Dendritic cell treated with granulocyte-macrophage colony-stimulating factor and Interleukin-4, amounts not matched to agents 40 ng/mL and 50 ng/mL, for 4 days (primary cell): Measurements from ENCODE around the gene GSK3B.
A peak's percentile ranks its signal among the peaks of the same experiment; 100 is the strongest.
"Not testable (repeated sequence)": the region's sequence is repeated elsewhere in the genome, so short reads cannot be mapped to it uniquely, and the experiment has no call there.

ENCODE experiments used
- H3K27ac Mint-ChIP-seq: one replicate; pipeline ENCODE4 v1.8.0; 2022; ENCODE audit warnings: mild to moderate bottlenecking, mixed read lengths
- H3K27me3 Mint-ChIP-seq: one replicate; pipeline ENCODE4 v1.8.0; 2022; ENCODE audit warnings: mild to moderate bottlenecking, mixed read lengths
- H3K36me3 Mint-ChIP-seq: one replicate; pipeline ENCODE4 v1.8.0; 2022; ENCODE audit warnings: low read depth, mixed read lengths
- H3K4me1 Mint-ChIP-seq: one replicate; pipeline ENCODE4 v1.8.0; 2022; ENCODE audit warnings: low read depth, mixed read lengths
- H3K4me3 Mint-ChIP-seq: one replicate; pipeline ENCODE4 v1.8.0; 2022; ENCODE audit warnings: mild to moderate bottlenecking, moderate library complexity, mixed read lengths
- H3K9me3 Mint-ChIP-seq: one replicate; pipeline ENCODE4 v1.8.0; 2022; ENCODE audit warnings: mixed read lengths
- intact Hi-C: fragments of 100-400 bp; cut with micrococcal nuclease; formaldehyde crosslinking; loops from one replicate; pipeline ENCODE4 v1.15.0; 2022

Gene GSK3B

DNA sequence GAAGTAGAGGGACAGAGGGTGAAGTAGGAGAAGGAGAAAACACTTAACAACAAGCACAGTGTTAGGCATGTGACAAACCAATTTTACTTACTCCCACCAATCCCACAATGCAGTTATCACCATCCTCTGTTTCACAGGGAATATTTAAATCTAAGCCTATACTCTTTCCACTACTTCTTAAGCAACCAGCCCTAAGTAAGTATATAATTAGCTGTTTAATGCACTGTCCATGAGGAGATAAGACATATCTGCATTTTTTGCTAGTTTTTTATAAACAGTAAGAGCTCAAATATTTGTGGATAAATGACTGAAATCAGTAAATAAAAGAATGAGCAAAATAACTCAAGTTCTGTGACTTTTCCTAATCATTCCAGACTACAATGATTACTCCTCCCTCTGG lies 62.7 kb downstream of the GSK3B start:
- Mint-ChIP-seq H3K4me3 (no peak overlapping the region), H3K27me3 (no peaks in the 10 kb centered on the region), H3K27ac (no peak overlapping the region), H3K36me3 (peaks cover 13% of the 10 kb centered on the region), H3K4me1 (peaks cover 38% of the 10 kb centered on the region), H3K9me3 (peaks cover 19% of the 10 kb centered on the region)
- intact Hi-C loops = loop anchor here (10.0 kb wide), 1 partner anchor 63 kb away; the partner anchor contains the start of gene GSK3B

- H3K9me3 Mint-ChIP-seq = peaks cover 19% of the 10 kb centered on the region
- H3K36me3 Mint-ChIP-seq = peaks cover 11% of the 10 kb centered on the region
- intact Hi-C loops = loop anchor here (10.0 kb wide), 1 partner anchor 65 kb away; the partner anchor contains the start of gene GSK3B
- peaks cover 54% of the 10 kb centered on the region for H3K4me1 Mint-ChIP-seq
- H3K27ac Mint-ChIP-seq = no peak overlapping the region
- no peaks in the 10 kb centered on the region for H3K27me3 Mint-ChIP-seq
- no peak overlapping the region for H3K4me3 Mint-ChIP-seq
Measured at GRCh38 chr3:120029749-120030148, 64.5 kb downstream of the GSK3B start.

DNA sequence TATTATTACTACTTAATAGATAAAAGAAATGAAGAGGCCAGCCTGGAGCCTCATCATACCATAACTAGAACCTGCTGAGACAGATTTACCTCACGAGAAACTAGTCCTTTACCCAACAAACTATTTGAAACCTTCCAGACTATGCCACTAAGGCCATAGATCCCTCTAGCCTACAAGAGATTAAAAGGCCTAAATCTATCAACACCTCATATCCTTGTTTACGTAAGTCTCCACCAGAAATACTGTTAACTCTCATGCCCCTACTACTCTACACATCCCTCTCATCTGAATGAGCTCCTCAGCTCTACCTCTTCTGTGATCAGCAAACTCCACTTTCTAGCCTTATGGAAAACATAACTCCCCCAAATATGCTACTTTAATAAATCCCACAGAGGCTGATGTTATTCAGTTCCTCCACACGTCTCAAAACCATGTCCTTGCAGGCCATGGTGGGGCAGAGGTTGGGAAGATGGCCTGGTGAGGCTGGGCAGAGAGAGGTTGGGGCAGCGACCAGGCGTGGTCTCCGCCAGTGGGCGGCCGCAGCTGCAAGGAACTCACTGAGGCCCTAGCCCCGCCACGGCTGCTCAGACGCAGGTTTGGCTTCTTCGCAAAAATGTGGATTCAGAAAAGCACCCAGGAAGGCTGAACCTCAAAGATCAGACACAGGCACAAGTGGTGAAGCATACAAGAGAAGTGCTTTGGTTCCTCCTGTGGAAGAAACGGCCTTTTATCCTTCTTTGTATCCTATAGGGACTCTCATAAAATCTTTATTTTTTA lies 65.8 kb downstream of the GSK3B start:
- Mint-ChIP-seq H3K4me1 (peaks cover 49% of the 10 kb centered on the region), H3K9me3 (peaks cover 9% of the 10 kb centered on the region), H3K27ac (no peak overlapping the region), H3K4me3 (no peak overlapping the region), H3K27me3 (no peaks in the 10 kb centered on the region), H3K36me3 (peaks cover 2% of the 10 kb centered on the region)
- intact Hi-C loops = no loop called here

DNA sequence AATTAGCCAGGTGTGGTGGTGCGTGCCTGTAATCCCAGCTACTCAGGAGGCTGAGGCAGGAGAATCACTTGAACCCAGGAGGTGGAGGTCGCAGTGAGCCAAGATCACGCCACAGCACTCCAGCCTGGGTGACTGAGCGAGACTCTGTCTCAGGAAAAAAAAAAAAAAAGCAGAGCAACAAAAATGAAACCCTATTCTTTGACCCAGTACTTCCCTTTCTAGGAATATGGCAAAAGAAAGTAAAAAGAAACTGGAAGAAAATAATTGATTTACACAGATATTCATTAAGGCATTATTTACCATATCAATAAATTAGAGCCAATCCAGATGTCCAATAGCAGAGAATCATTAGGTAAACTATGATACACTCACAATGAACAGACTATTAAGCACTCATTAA lies 67.0 kb downstream of the GSK3B start:
- H3K9me3 Mint-ChIP-seq = no peaks in the 10 kb centered on the region
- H3K4me1 Mint-ChIP-seq = peaks cover 55% of the 10 kb centered on the region
- H3K4me3 Mint-ChIP-seq = no peak overlapping the region
- H3K27ac Mint-ChIP-seq = no peak overlapping the region
- H3K36me3 Mint-ChIP-seq = no peaks in the 10 kb centered on the region
- intact Hi-C loops = no loop called here
- H3K27me3 Mint-ChIP-seq = no peaks in the 10 kb centered on the region

GRCh38 chr3:120025520-120025919 lies 68.7 kb downstream of the GSK3B start:
- Mint-ChIP-seq H3K4me3 (no peak overlapping the region), H3K36me3 (no peaks in the 10 kb centered on the region), H3K9me3 (no peaks in the 10 kb centered on the region), H3K4me1 (peaks cover 62% of the 10 kb centered on the region), H3K27me3 (no peaks in the 10 kb centered on the region), H3K27ac (no peak overlapping the region)
- intact Hi-C loops = no loop called here

DNA sequence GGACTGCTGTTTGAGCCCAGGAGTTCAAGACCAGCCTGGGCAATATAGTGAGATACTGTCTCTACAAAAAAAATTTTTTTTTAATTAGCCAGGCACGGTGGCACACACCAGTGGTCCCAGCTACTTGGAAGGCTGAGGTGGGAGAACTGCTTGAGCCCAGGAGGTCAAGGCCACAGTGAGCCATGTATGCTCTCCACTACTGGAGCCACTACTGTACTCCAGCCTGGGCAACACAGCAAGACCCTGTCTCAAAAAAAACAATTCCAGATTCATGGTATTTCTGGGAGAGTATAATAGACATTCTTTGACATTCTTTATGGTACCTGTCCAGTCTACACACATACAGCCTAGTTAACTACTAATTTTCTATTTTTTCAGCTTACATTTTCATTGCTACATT lies 70.1 kb downstream of the GSK3B start:
- H3K4me1 Mint-ChIP-seq = peaks cover 60% of the 10 kb centered on the region
- no peaks in the 10 kb centered on the region for H3K27me3 Mint-ChIP-seq
- intact Hi-C loops = no loop called here
- H3K27ac Mint-ChIP-seq = no peak overlapping the region
- no peak overlapping the region for H3K4me3 Mint-ChIP-seq
- no peaks in the 10 kb centered on the region for H3K36me3 Mint-ChIP-seq
- no peaks in the 10 kb centered on the region for H3K9me3 Mint-ChIP-seq

GRCh38 chr3:120022729-120023128 lies 71.5 kb downstream of the GSK3B start:
- no peaks in the 10 kb centered on the region for H3K9me3 Mint-ChIP-seq
- intact Hi-C loops = no loop called here
- H3K27me3 Mint-ChIP-seq = no peaks in the 10 kb centered on the region
- H3K4me3 Mint-ChIP-seq = no peak overlapping the region
- H3K36me3 Mint-ChIP-seq = no peaks in the 10 kb centered on the region
- peaks cover 60% of the 10 kb centered on the region for H3K4me1 Mint-ChIP-seq
- no peak overlapping the region for H3K27ac Mint-ChIP-seq

DNA sequence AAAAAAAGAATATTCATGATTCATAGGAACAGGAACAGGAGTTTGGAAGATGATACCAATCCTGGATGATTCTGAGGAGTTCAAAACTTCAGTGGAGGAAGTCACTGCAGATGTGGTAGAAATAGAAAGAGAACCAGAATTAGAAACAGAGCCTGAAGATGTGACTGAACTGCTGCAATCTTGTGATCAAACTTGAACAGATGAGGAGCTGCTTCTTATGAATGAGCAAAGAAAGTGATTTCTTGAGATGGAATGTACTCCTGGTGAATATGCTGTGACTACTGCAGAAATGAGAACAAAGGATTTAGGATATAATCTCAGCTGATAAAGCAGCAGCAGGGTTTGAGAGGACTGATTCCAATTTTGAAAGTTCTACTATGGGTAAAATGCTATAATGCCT lies 72.7 kb downstream of the GSK3B start:
- Mint-ChIP-seq H3K27ac (peak overlapping the region; percentile 27), H3K36me3 (no peaks in the 10 kb centered on the region), H3K4me1 (peaks cover 57% of the 10 kb centered on the region), H3K9me3 (no peaks in the 10 kb centered on the region), H3K27me3 (no peaks in the 10 kb centered on the region), H3K4me3 (no peak overlapping the region)
- intact Hi-C loops = no loop called here

DNA sequence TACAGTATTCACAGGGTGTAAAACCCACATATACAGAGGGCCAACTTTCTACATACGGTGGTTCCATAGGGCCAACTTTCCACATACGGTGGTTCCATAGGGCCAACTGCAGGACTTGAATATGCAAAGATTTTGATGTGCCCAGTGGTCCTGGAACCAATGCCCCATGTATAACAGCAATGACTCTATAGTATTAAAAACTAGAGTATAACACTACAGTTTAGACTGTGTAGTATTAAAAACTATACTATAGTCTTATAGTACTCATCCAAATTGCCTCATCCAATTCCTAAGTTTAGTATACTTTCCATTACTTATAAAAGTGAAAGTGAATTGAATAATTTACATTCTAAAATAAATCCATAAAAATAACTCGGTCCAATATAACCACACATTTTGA lies 75.9 kb downstream of the GSK3B start:
- intact Hi-C loops = no loop called here
- no peak overlapping the region for H3K4me3 Mint-ChIP-seq
- no peaks in the 10 kb centered on the region for H3K27me3 Mint-ChIP-seq
- no peaks in the 10 kb centered on the region for H3K9me3 Mint-ChIP-seq
- peaks cover 36% of the 10 kb centered on the region for H3K4me1 Mint-ChIP-seq
- no peak overlapping the region for H3K27ac Mint-ChIP-seq
- H3K36me3 Mint-ChIP-seq = no peaks in the 10 kb centered on the region

DNA sequence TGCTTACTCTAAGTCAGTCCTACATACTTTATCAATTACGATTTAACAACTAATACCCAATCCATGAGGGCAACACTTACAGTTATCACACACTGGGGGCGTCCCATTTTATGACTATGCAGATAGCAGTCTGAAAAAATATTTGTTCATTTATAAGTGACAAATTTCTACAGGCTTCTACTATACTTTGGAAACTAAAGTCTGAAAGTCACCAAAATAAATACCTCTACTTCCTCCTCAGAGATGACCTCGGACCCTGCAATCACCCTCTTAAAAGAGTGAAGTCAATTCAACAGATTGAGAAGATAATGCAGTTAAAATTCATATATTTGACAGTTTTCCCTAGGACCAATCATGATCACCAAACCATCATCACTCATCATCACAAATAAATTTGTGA lies 76.6 kb downstream of the GSK3B start:
- Mint-ChIP-seq H3K4me1 (peaks cover 35% of the 10 kb centered on the region), H3K36me3 (no peaks in the 10 kb centered on the region), H3K27me3 (no peaks in the 10 kb centered on the region), H3K27ac (no peak overlapping the region), H3K4me3 (no peak overlapping the region), H3K9me3 (no peaks in the 10 kb centered on the region)
- intact Hi-C loops = no loop called here

DNA sequence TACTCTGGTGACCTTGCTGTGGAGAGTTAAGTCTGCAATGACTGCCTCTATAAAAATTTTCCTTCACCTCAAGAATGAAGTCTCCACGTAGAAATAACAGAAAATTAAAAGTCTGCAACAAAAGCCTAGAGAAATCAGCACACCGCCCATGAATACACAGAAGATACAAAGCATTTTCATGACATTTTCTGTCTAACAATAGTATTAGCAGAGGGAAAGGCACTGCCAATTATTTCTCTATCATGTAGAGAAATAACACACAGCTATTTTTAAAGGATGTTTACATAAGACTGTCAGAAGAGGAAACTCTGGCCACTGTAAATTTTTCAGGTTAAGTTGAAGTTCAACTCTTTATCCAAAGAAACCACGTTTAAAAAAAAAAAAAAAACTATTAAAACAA lies 80.8 kb downstream of the GSK3B start:
- no peaks in the 10 kb centered on the region for H3K36me3 Mint-ChIP-seq
- no peak overlapping the region for H3K27ac Mint-ChIP-seq
- no peaks in the 10 kb centered on the region for H3K9me3 Mint-ChIP-seq
- H3K4me1 Mint-ChIP-seq = peaks cover 11% of the 10 kb centered on the region
- intact Hi-C loops = no loop called here
- H3K4me3 Mint-ChIP-seq = no peak overlapping the region
- no peaks in the 10 kb centered on the region for H3K27me3 Mint-ChIP-seq

- H3K36me3 Mint-ChIP-seq, H3K27ac Mint-ChIP-seq, intact Hi-C loops, H3K27me3 Mint-ChIP-seq, H3K4me3 Mint-ChIP-seq: not testable (repeated sequence)
- peaks cover 27% of the 10 kb centered on the region for H3K9me3 Mint-ChIP-seq
- H3K4me1 Mint-ChIP-seq = peaks cover 40% of the 10 kb centered on the region
Measured at GRCh38 chr3:120005741-120006140, 88.5 kb downstream of the GSK3B start.

- H3K27me3 Mint-ChIP-seq, H3K4me3 Mint-ChIP-seq, H3K27ac Mint-ChIP-seq, intact Hi-C loops: not testable (repeated sequence)
- peaks cover 46% of the 10 kb centered on the region for H3K4me1 Mint-ChIP-seq
- peaks cover 25% of the 10 kb centered on the region for H3K36me3 Mint-ChIP-seq
- H3K9me3 Mint-ChIP-seq = peaks cover 27% of the 10 kb centered on the region
Measured at GRCh38 chr3:120004008-120004498, 90.2 kb downstream of the GSK3B start.

DNA sequence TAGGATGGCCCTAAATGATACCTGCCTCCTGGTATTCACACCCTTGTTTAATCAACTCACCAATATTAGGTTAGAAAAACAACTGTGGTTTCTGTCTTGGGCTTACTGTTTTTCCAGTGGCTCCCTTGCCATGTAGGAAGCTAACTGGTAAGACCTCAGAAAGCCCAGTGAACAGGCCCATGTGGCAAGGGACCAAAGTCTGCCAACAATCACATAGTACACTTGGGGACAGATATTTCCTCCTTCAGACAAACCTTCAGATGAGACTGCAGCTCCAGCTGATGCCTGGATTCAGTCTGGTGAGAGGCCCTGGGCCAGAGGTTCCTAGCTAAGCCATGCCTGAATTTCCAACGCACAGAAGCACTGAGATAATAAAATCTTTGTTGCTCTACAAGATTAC lies 96.1 kb downstream of the GSK3B start:
- H3K36me3 Mint-ChIP-seq = peaks cover 36% of the 10 kb centered on the region
- intact Hi-C loops = no loop called here
- peaks cover 16% of the 10 kb centered on the region for H3K4me1 Mint-ChIP-seq
- H3K4me3 Mint-ChIP-seq = no peak overlapping the region
- H3K27me3 Mint-ChIP-seq = no peaks in the 10 kb centered on the region
- peaks cover 9% of the 10 kb centered on the region for H3K9me3 Mint-ChIP-seq
- H3K27ac Mint-ChIP-seq = peak overlapping the region; percentile 45

- no peak overlapping the region for H3K27ac Mint-ChIP-seq
- H3K36me3 Mint-ChIP-seq = peaks cover 14% of the 10 kb centered on the region
- intact Hi-C loops = no loop called here
- peaks cover 12% of the 10 kb centered on the region for H3K9me3 Mint-ChIP-seq
- peaks cover 32% of the 10 kb centered on the region for H3K4me1 Mint-ChIP-seq
- H3K27me3 Mint-ChIP-seq = no peaks in the 10 kb centered on the region
- no peak overlapping the region for H3K4me3 Mint-ChIP-seq
Measured at GRCh38 chr3:119990888-119991287, 103.4 kb downstream of the GSK3B start.
